HS-5 (cell line): Measurements from ENCODE around the gene NPIPB8.
"Not testable (repeated sequence)": the region's sequence is repeated elsewhere in the genome, so short reads cannot be mapped to it uniquely, and the experiment has no call there.

ENCODE experiments used
- DNase-seq: peaks from one replicate; pipeline ENCODE4 v3.0.0-alpha.2; 2012; ENCODE audit warnings: low read depth

The NPIPB8 gene

GRCh38 chr16:28636093-28636823 is 1.6 kb upstream of the NPIPB8 start:
- peak; percentile 74 for DNase-seq

- not testable (repeated sequence) for DNase-seq
These were observed 494 bp downstream of the NPIPB8 start for GRCh38 chr16:28638359-28638758.

GRCh38 chr16:28639959-28640358 is 2.1 kb downstream of the NPIPB8 start:
- DNase-seq, result not testable (repeated sequence)

- DNase-seq, result not testable (repeated sequence)
These were observed 28.4 kb downstream of the NPIPB8 start for GRCh38 chr16:28666264-28666663.

GRCh38 chr16:28667480-28667879 is 29.6 kb downstream of the NPIPB8 start:
- not testable (repeated sequence) for DNase-seq

GRCh38 chr16:28668199-28668598 is 30.3 kb downstream of the NPIPB8 start:
- DNase-seq, result not testable (repeated sequence)

DNA sequence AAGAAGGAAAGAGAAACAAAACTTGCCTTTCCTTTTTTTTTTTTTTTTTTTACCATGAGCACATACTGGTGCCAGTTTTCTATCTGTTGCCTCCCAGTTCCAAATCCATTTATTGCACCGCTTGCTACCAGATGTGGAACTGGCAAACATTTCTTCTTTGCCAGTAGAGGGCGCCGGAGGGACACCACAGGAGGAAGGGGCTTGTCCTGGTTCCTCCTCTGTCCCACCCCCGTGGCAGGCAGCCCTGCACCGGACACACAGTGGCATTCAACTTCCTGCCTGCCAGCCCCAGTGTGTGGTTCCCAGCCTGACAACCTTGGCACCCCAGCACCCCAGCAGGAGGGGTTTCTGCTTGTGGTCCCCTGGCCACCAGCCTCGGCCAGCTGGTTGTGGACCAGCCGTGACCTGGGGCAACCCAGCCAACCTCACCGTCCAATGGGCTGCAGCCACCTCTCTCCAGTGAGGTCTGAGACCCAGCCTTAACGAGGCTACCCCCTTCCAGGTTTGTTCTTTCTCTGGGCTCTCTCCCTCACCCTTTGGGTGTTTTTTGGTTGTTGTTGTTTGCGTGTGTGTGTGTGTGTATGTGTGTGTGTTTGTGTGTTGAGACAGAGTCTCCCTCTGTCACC is 50.6 kb downstream of the NPIPB8 start:
- DNase-seq, result not testable (repeated sequence)

GRCh38 chr16:28689425-28689824 is 51.6 kb downstream of the NPIPB8 start:
- not testable (repeated sequence) for DNase-seq

DNA sequence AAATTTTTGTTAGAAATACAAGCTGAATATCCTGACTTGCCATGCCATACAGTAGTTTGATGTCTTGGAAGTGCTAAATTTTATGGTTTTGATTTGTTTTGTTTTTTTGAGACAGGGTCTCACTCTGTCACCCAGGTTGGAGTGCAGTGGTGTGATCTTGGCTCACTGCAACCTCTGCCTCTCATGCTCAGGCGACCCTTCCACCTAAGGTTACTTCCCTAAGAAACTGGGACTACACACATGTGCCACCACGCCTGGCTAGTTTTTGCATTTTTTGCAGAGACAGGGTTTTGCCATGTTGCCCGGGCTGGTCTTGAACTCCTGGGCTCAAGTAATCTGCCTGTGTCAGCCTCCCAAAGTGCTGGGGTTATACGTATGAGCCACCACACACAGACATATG is 53.9 kb downstream of the NPIPB8 start:
- not testable (repeated sequence) for DNase-seq

- DNase-seq, result not testable (repeated sequence)
These were observed 55.5 kb downstream of the NPIPB8 start for GRCh38 chr16:28693257-28693950.

GRCh38 chr16:28699792-28700191 is 61.9 kb downstream of the NPIPB8 start:
- DNase-seq, result not testable (repeated sequence)

DNA sequence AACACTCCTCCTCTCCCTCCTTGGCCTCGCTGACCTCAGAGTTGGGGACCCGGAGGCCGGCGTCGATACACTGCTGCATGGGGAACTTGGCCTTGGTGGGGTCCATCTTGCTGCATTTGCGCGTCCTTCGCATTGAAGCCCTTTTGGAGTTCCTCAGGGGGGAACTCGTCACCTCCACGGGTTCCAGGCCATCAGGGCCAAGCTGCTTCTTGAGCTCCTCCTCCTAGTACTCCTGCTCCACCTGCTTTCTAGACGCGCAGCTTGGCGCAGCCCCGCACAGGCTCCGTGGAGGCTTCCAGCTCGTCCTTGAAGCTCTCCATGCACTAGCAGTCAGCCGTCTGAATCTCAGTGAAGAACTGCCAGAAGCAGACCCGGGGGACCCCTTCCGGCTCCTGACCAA is 62.5 kb downstream of the NPIPB8 start:
- DNase-seq, result not testable (repeated sequence)

DNA sequence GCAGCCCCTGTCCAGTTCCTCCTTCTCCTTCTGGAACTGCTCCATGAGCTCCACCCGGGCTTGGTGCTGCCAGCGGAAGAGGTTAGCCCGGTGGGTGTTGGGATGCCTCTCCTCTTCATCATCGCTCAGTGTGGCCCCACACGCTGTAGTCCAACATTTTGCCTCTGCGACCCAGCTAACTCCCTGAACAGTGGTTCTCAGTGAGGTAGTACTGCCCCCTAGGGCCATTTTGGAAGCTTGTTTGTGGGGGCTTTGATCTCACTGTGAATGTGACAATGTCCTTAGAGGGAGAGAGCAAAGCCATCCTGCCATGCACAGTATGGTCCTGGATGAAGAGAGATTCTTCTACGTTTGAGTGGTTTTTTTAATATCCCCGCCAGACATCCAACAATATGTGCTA is 63.5 kb downstream of the NPIPB8 start:
- DNase-seq, result not testable (repeated sequence)

DNA sequence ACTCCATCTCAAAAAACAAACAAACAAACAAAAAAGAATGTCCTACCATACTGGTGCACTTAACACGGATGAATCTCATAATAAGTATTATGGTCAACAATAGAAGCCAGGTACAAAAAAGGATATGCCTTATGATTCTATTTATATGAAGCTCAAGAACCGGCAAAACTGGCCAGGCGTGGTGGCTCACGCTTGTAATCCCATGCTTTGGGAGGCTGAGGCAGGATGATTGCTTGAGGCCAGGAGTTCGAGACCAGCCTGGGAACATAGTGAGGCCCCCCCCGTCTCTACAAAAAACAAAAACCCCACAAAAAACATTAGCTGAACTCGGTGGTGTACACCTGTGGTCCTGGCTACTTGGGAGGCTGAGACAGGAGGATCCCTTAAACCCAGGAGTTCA is 66.4 kb downstream of the NPIPB8 start:
- DNase-seq, result not testable (repeated sequence)
